Stomach (tissue), 9 donors: ENCODE measurements around the gene DTNBP1. TPM values are rescaled to one million over a fixed set of nuclear protein-coding genes. Genes with fewer than 3 reads are reported as not detected.

Experiments
- DNase-seq, 2 donors: peaks; one replicate each; pipeline versions ENCODE4 v3.0.0 to v3.0.0-alpha.2; 2013 to 2019
- H3K27ac ChIP-seq, 5 donors: fragments of 200-600 bp in 4 of 5; sonication (generic) in 4 of 5; one replicate each; pipeline ENCODE4 v1.5.1; 2013 to 2019; ENCODE audit warnings: mild to moderate bottlenecking in 1 of 5, moderate library complexity in 1 of 5
- H3K27me3 ChIP-seq, 3 donors: fragments of 200-600 bp; sonication (generic); one replicate each; pipeline ENCODE4 v1.5.1; 2017 to 2019; ENCODE audit warnings: mixed run types in 1 of 3
- H3K36me3 ChIP-seq, 4 donors: fragments of 200-600 bp; sonication (generic); 1 replicate in 3 of 4; 2 replicates in 1 of 4; pipeline ENCODE4 v1.5.1; 2016 to 2019
- H3K4me1 ChIP-seq, 4 donors: fragments of 200-600 bp; sonication (generic); one replicate each; pipeline ENCODE4 v1.5.1; 2016 to 2019
- H3K4me3 ChIP-seq, 4 donors: fragments of 200-600 bp; sonication (generic) in 3 of 4; one replicate each; pipeline ENCODE4 v1.5.1; 2016 to 2019; ENCODE audit warnings: mild to moderate bottlenecking in 1 of 4
- H3K9me3 ChIP-seq, 4 donors: fragments of 200-600 bp; sonication (generic); one replicate each; pipeline ENCODE4 v1.5.1; 2016 to 2019
- CTCF ChIP-seq, 7 experiments: fragments of 450-650 bp in 4 of 7; fragments of 200-600 bp in 3 of 7; sonication (generic) in 3 of 7; IDR thresholded peaks; one replicate each; pipeline ENCODE4 v1.5.1; 2016 to 2019; ENCODE audit warnings: antibody characterized with exemption in 7 of 7, control low read depth in 2 of 7, mild to moderate bottlenecking in 1 of 7
- EP300 ChIP-seq: sonication (generic); formaldehyde crosslinking; IDR thresholded peaks from one replicate; pipeline ENCODE4 v1.6.1; 2017; ENCODE audit warnings: antibody characterized with exemption
- POLR2A ChIP-seq, 4 donors: fragments of 450-650 bp; IDR thresholded peaks; one replicate each; pipeline ENCODE4 v1.6.1; 2016; ENCODE audit warnings: antibody characterized with exemption in 4 of 4, control low read depth in 2 of 4, mild to moderate bottlenecking in 1 of 4, moderate library complexity in 1 of 4
- POLR2AphosphoS5 ChIP-seq, 3 donors: sonication (generic); formaldehyde crosslinking; IDR thresholded peaks; one replicate each; pipeline ENCODE4 v1.6.1; 2016; ENCODE audit warnings: antibody characterized with exemption in 3 of 3
- WGBS, 5 donors: extraction: QIAGEN DNeasy Blood & Tissue Kit in 3 of 5; methylation state at CpG; one replicate each; pipeline versions ENCODE4 v1.1.5 to v1.1.7; 2013 to 2018; 5-methylcytosine and 5-hydroxymethylcytosine counted together
- intact Hi-C: fragments of 100-400 bp; cut with DNase I; formaldehyde crosslinking; loops from one replicate; pipeline ENCODE4 v1.15.1; 2023; ENCODE audit warnings: low total_unique reads
- polyA plus RNA-seq, 3 donors: library from polyadenylated mRNA; stranded (reverse); fragments of 200-250 nt; gene quantifications; one replicate each; pipeline ENCODE4 v1.2.3, GENCODE V29; 2013
- total RNA-seq, 5 donors: library from RNA; depleted of rRNA; stranded (reverse); fragments of >200 nt; gene quantifications; one replicate each; pipeline versions ENCODE4 v1.1.0 to v1.2.3, GENCODE V29; 2014 to 2016
- donor health status: healthy with polysubstance abuse.
- donor health status: Bipolar disorder and iron deficiency.
- donor health status: healthy.

The DTNBP1 gene
- total and polyA plus RNA-seq, 8 donors, result 4.1 to 68.7 (median 12.0) TPM

GRCh38 chr6:15499591-15499990, 163.2 kb downstream of the DTNBP1 start:
- DNase-seq, result no peak
- TF ChIP-seq POLR2AphosphoS5 (IDR thresholded peaks at IDR 0.05) (no peak), POLR2A (IDR thresholded peaks at IDR 0.05) (no peak), CTCF (IDR thresholded peaks at IDR 0.05) (no peak), EP300 (no peak)
- peaks cover 21 to 75% (median 68%) of the 10 kb centered on the region in 4 donors for H3K36me3 ChIP-seq
- no peaks in the 10 kb centered on the region for H3K9me3 ChIP-seq
- WGBS, 5 donors, result 90 to 97% (median 94%) methylated on average over 9 of the region's 9 CpGs
- H3K4me3 ChIP-seq, result no peak overlapping the region
- no peak overlapping the region for H3K27ac ChIP-seq
- peaks cover 3 to 47% (median 19%) of the 10 kb centered on the region in 4 donors for H3K4me1 ChIP-seq
- intact Hi-C loops, result no loop called here
- no peaks in the 10 kb centered on the region for H3K27me3 ChIP-seq

- H3K36me3 ChIP-seq, result peaks cover 21 to 75% (median 68%) of the 10 kb centered on the region in 4 donors
- WGBS, 5 donors, result 94 to 98% (median 98%) methylated on average over 12 of the region's 12 CpGs
- H3K27me3 ChIP-seq, result no peaks in the 10 kb centered on the region
- intact Hi-C loops, result no loop called here
- H3K27ac ChIP-seq, result no peak overlapping the region
- no peak for DNase-seq
- H3K4me3 ChIP-seq, result no peak overlapping the region
- peaks cover 0 to 43% (median 15%) of the 10 kb centered on the region in 4 donors for H3K4me1 ChIP-seq
- H3K9me3 ChIP-seq, result no peaks in the 10 kb centered on the region
- TF ChIP-seq POLR2AphosphoS5 (IDR thresholded peaks at IDR 0.05), result no peak
- no peak for TF ChIP-seq CTCF (IDR thresholded peaks at IDR 0.05)
- TF ChIP-seq EP300, result no peak
- no peak for TF ChIP-seq POLR2A (IDR thresholded peaks at IDR 0.05)
Measured at GRCh38 chr6:15499125-15499524, 163.7 kb downstream of the DTNBP1 start.

- intact Hi-C loops, result no loop called here
Measured at GRCh38 chr6:15498640-15499039, 164.2 kb downstream of the DTNBP1 start.

GRCh38 chr6:15496345-15497131, 166.3 kb downstream of the DTNBP1 start:
- Histone ChIP-seq H3K36me3 (peaks cover 21 to 54% (median 49%) of the 10 kb centered on the region in 4 donors), H3K4me1 (peaks cover 5 to 28% (median 15%) of the 10 kb centered on the region in 4 donors), H3K9me3 (no peaks in the 10 kb centered on the region), H3K27ac (no peak overlapping the region), H3K4me3 (no peak overlapping the region), H3K27me3 (no peaks in the 10 kb centered on the region)
- intact Hi-C loops, result no loop called here
- no peak for TF ChIP-seq POLR2AphosphoS5 (IDR thresholded peaks at IDR 0.05)
- WGBS, 5 donors, result 95 to 98% (median 97%) methylated on average over 47 to 60 of the region's 60 CpGs
- DNase-seq, result no peak

More at GRCh38 chr6:15498640-15499039, 164.2 kb downstream of the DTNBP1 start:
- no peak overlapping the region for H3K27ac ChIP-seq
- peaks cover 21 to 70% (median 65%) of the 10 kb centered on the region in 4 donors for H3K36me3 ChIP-seq
- no peak for DNase-seq
- H3K4me1 ChIP-seq, result peaks cover 0 to 38% (median 12%) of the 10 kb centered on the region in 4 donors
- H3K9me3 ChIP-seq, result no peaks in the 10 kb centered on the region
- 81 to 91% (median 86%) methylated on average over 10 to 12 of the region's 12 CpGs for WGBS, 5 donors
- H3K27me3 ChIP-seq, result no peaks in the 10 kb centered on the region
- TF ChIP-seq CTCF (IDR thresholded peaks at IDR 0.05) (no peak), EP300 (no peak), POLR2A (IDR thresholded peaks at IDR 0.05) (no peak), POLR2AphosphoS5 (IDR thresholded peaks at IDR 0.05) (no peak)
- H3K4me3 ChIP-seq, result no peak overlapping the region
